Mesenchymal stem cell (in vitro differentiated cells and primary cell): ENCODE measurements around the gene FBP1.

Source experiments
- DNase-seq: peaks from one replicate; pipeline ENCODE4 v3.0.0-alpha.2; 2013
- H2AFZ ChIP-seq: one replicate; pipeline ENCODE4 v1.6.1; 2013; ENCODE audit warnings: low read depth, mild to moderate bottlenecking, control low read depth, inconsistent platforms, low read length, moderate library complexity
- H2AK5ac ChIP-seq: 2 replicates; pipeline ENCODE4 v1.6.1; 2013; ENCODE audit warnings: low read length, moderate library complexity, mild to moderate bottlenecking, inconsistent platforms; ENCODE audit not compliant: severe bottlenecking
- H2BK120ac ChIP-seq: one replicate; pipeline ENCODE4 v1.6.1; 2013; ENCODE audit warnings: low read depth, mild to moderate bottlenecking, inconsistent platforms, low read length, moderate library complexity
- H2BK12ac ChIP-seq, 2 experiments: one replicate each; pipeline ENCODE4 v1.6.1; 2013; ENCODE audit warnings: inconsistent platforms in 2 of 2, low read length in 2 of 2, mild to moderate bottlenecking in 2 of 2, moderate library complexity in 2 of 2, control low read depth in 1 of 2
- H2BK15ac ChIP-seq: one replicate; pipeline ENCODE4 v1.6.1; 2013; ENCODE audit warnings: mild to moderate bottlenecking, low read depth, inconsistent platforms; ENCODE audit not compliant: poor library complexity, severe bottlenecking
- H2BK5ac ChIP-seq: 2 replicates; pipeline ENCODE4 v1.6.1; 2013; ENCODE audit warnings: low read depth, mild to moderate bottlenecking, low read length, control low read depth, inconsistent platforms; ENCODE audit not compliant: poor library complexity, severe bottlenecking
- H3K14ac ChIP-seq, 2 experiments: one replicate each; pipeline ENCODE4 v1.6.1; 2013; ENCODE audit warnings: inconsistent platforms in 2 of 2, low read length in 2 of 2, control low read depth in 1 of 2, mild to moderate bottlenecking in 1 of 2, moderate library complexity in 1 of 2
- H3K18ac ChIP-seq, 2 experiments: one replicate each; pipeline ENCODE4 v1.6.1; 2013; ENCODE audit warnings: inconsistent platforms in 2 of 2, low read length in 2 of 2, control low read depth in 1 of 2, low read depth in 1 of 2, mild to moderate bottlenecking in 1 of 2
- H3K23ac ChIP-seq, 2 experiments: one replicate each; pipeline ENCODE4 v1.6.1; 2013; ENCODE audit warnings: inconsistent platforms in 2 of 2, low read length in 2 of 2, mild to moderate bottlenecking in 2 of 2, moderate library complexity in 2 of 2, control low read depth in 1 of 2
- H3K27ac ChIP-seq: 2 replicates; pipeline ENCODE4 v1.5.1; 2013; ENCODE audit warnings: mild to moderate bottlenecking, moderate library complexity, low read length, control low read depth, inconsistent platforms; ENCODE audit not compliant: poor library complexity, severe bottlenecking
- H3K27me3 ChIP-seq, 2 experiments: 2 replicates each; pipeline versions ENCODE4 v1.6.1 to v1.7.0; 2013; ENCODE audit warnings: low read length in 2 of 2, mild to moderate bottlenecking in 2 of 2, moderate library complexity in 2 of 2, control low read depth in 1 of 2, inconsistent platforms in 1 of 2; ENCODE audit not compliant: control insufficient read depth in 1 of 2, insufficient read depth in 1 of 2
- H3K36me3 ChIP-seq, 2 experiments: 2 replicates each; pipeline versions ENCODE4 v1.6.1 to v1.7.0; 2013; ENCODE audit warnings: low read length in 2 of 2, control low read depth in 1 of 2, inconsistent platforms in 1 of 2, low read depth in 1 of 2, mild to moderate bottlenecking in 1 of 2; ENCODE audit not compliant: insufficient read depth in 2 of 2, control insufficient read depth in 1 of 2
- H3K4ac ChIP-seq, 2 experiments: one replicate each; pipeline ENCODE4 v1.6.1; 2013; ENCODE audit warnings: inconsistent platforms in 2 of 2, low read length in 2 of 2, mild to moderate bottlenecking in 2 of 2, moderate library complexity in 2 of 2, control low read depth in 1 of 2, low read depth in 1 of 2
- H3K4me1 ChIP-seq: 2 replicates; pipeline ENCODE4 v1.6.1; 2013; ENCODE audit warnings: low read depth, low read length, control low read depth; ENCODE audit not compliant: control insufficient read depth, insufficient read depth
- H3K4me2 ChIP-seq: 2 replicates; pipeline ENCODE4 v1.6.1; 2013; ENCODE audit warnings: low read length, mild to moderate bottlenecking, inconsistent platforms; ENCODE audit not compliant: poor library complexity, severe bottlenecking
- H3K4me3 ChIP-seq, 2 experiments: 2 replicates each; pipeline versions ENCODE4 v1.5.1 to v1.7.0; 2013; ENCODE audit warnings: low read length in 2 of 2, mild to moderate bottlenecking in 2 of 2, control low read depth in 1 of 2, low read depth in 1 of 2; ENCODE audit not compliant: insufficient read depth in 1 of 2
- H3K79me1 ChIP-seq: replicated peaks from 2 replicates; pipeline ENCODE4 v1.6.1; 2013; ENCODE audit warnings: mild to moderate bottlenecking, control low read depth, low read length, inconsistent platforms; ENCODE audit not compliant: poor library complexity, severe bottlenecking
- H3K9ac ChIP-seq: 2 replicates; pipeline ENCODE4 v1.7.0; 2013; ENCODE audit warnings: mild to moderate bottlenecking, low read length, moderate library complexity
- H3K9me3 ChIP-seq: 2 replicates; pipeline ENCODE4 v1.7.0; 2013; ENCODE audit warnings: mild to moderate bottlenecking, low read length; ENCODE audit not compliant: control insufficient read depth
- H4K8ac ChIP-seq: one replicate; pipeline ENCODE4 v1.6.1; 2013; ENCODE audit warnings: inconsistent platforms, mild to moderate bottlenecking, low read length, moderate library complexity
- H4K91ac ChIP-seq: one replicate; pipeline ENCODE4 v1.6.1; 2013; ENCODE audit warnings: mild to moderate bottlenecking, low read length, inconsistent platforms
- WGBS: methylation state at CpG from one replicate; pipeline ENCODE4 v1.1.7; 2013; ENCODE audit warnings: mixed read lengths; 5-methylcytosine and 5-hydroxymethylcytosine counted together

FBP1 gene

GRCh38 chr9:94560237-94560636 lies 79.1 kb downstream of the FBP1 start:
- Histone ChIP-seq H4K8ac (no peak overlapping the region), H3K4me3 (no peak overlapping the region), H3K27me3 (peaks cover 5 to 6% of the 10 kb centered on the region in 2 experiments), H2AFZ (no peak overlapping the region), H3K9me3 (no peaks in the 10 kb centered on the region), H3K79me1 (no peaks in the 10 kb centered on the region), H2BK5ac (no peak overlapping the region), H3K4me1 (no peaks in the 10 kb centered on the region), H3K18ac (no peak overlapping the region), H2BK12ac (no peak overlapping the region), H3K4me2 (no peak overlapping the region), H3K4ac (no peak overlapping the region), H2BK15ac (no peak overlapping the region), H3K14ac (no peak overlapping the region), H3K27ac (no peak overlapping the region), H4K91ac (no peak overlapping the region), H3K36me3 (peaks cover 0 to 4% of the 10 kb centered on the region in 2 experiments), H3K23ac (no peak overlapping the region), H2AK5ac (no peak overlapping the region), H2BK120ac (no peak overlapping the region), H3K9ac (no peak overlapping the region)
- no peak for DNase-seq
- 89% methylated on average over 3 of the region's 6 CpGs for WGBS

GRCh38 chr9:94557376-94557775 lies 81.9 kb downstream of the FBP1 start:
- no peak overlapping the region for H2AK5ac ChIP-seq
- H2BK12ac ChIP-seq: no peak overlapping the region
- H3K4me2 ChIP-seq: no peak overlapping the region
- H3K4ac ChIP-seq: no peak overlapping the region
- H2BK120ac ChIP-seq: no peak overlapping the region
- peaks cover 0 to 4% of the 10 kb centered on the region in 2 experiments for H3K36me3 ChIP-seq
- no peak overlapping the region for H2AFZ ChIP-seq
- no peak overlapping the region for H2BK15ac ChIP-seq
- H3K27ac ChIP-seq: no peak overlapping the region
- H3K4me3 ChIP-seq: no peak overlapping the region
- H3K9me3 ChIP-seq: no peaks in the 10 kb centered on the region
- H3K18ac ChIP-seq: no peak overlapping the region
- no peak overlapping the region for H3K14ac ChIP-seq
- no peak overlapping the region for H2BK5ac ChIP-seq
- no peak overlapping the region for H3K23ac ChIP-seq
- 84% methylated on average over 4 of the region's 4 CpGs for WGBS
- no peak overlapping the region for H3K9ac ChIP-seq
- H4K91ac ChIP-seq: no peak overlapping the region
- no peak overlapping the region for H4K8ac ChIP-seq
- peaks cover 14% of the 10 kb centered on the region for H3K4me1 ChIP-seq
- no peaks in the 10 kb centered on the region for H3K27me3 ChIP-seq
- peaks cover 2% of the 10 kb centered on the region for H3K79me1 ChIP-seq
- DNase-seq: no peak

DNA sequence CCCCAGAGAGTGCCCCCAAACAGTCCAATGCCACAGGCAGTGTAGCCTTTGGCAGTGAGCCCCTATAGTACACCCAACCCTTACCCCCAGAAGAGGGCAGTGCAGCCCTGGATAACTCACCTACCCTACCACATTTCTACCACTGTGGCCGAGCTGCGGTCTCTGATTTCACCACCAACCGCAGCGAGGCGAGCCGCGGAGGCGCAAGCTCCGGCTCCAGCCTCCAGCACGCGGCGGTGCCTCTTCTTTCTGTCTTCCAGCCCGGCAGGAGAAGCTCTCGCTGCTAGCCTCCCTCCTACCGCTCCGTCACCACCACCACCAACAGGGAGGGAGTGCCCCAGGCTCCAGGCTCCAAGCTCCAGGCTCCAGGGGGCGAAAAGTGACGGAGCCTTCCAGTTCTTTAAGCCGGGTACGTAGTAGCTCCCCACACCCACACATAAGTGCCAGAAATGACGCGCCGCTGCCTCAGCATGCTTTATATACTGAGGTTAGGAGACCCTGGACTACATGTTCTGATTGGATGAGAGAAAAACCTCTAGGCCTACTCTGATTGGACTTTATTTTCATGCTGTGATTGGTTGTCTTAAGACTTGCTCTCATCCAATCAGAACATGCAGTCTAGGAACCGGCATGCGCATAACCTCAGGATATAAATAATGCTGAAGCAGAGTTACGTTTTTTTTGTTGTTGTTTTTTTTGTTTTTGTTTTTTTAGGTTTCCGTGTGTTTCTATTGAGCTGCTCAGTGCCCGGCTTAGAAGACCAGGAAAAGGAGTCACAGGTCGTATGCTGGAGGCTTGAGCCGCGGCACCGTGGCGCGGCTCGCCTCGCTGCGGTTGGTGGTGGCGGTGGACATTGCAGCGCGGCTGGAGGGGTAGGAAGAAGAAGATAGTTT lies 84.6 kb downstream of the FBP1 start, which contains the start of gene PCAT7:
Gene PCAT7 (plus strand): TSS at position 645 of the 893 bp plus-strand sequence.
- no peak within 1 kb of the TSS for H2BK5ac ChIP-seq
- peaks cover 14% of the 10 kb centered on the region for H3K4me1 ChIP-seq
- peak within 1 kb of the TSS in 1 of 2 experiments; percentile 88 for H3K4ac ChIP-seq
- no peak within 1 kb of the TSS for H4K91ac ChIP-seq
- H3K9me3 ChIP-seq: no peaks in the 10 kb centered on the region
- peaks cover 0 to 4% of the 10 kb centered on the region in 2 experiments for H3K36me3 ChIP-seq
- no peak within 1 kb of the TSS for H2AK5ac ChIP-seq
- peak within 1 kb of the TSS; percentile 62 for H2AFZ ChIP-seq
- no peak within 1 kb of the TSS for H3K9ac ChIP-seq
- H2BK12ac ChIP-seq: no peak within 1 kb of the TSS
- H3K27ac ChIP-seq: peak within 1 kb of the TSS; percentile 64
- H2BK15ac ChIP-seq: peak within 1 kb of the TSS; percentile 86
- peaks cover 2% of the 10 kb centered on the region for H3K79me1 ChIP-seq
- no peak within 1 kb of the TSS for H2BK120ac ChIP-seq
- peak within 1 kb of the TSS in 1 of 2 experiments; percentile 38 for H3K4me3 ChIP-seq
- peak; percentile 98 for DNase-seq
- no peak within 1 kb of the TSS for H3K23ac ChIP-seq
- H3K18ac ChIP-seq: peak within 1 kb of the TSS; percentile 43 to 56
- H4K8ac ChIP-seq: peak within 1 kb of the TSS; percentile 92
- peak within 1 kb of the TSS in 1 of 2 experiments; percentile 78 for H3K14ac ChIP-seq
- peak within 1 kb of the TSS; percentile 60 for H3K4me2 ChIP-seq
- under 1% methylated on average over 33 of the region's 40 CpGs for WGBS
- no peaks in the 10 kb centered on the region for H3K27me3 ChIP-seq

DNA sequence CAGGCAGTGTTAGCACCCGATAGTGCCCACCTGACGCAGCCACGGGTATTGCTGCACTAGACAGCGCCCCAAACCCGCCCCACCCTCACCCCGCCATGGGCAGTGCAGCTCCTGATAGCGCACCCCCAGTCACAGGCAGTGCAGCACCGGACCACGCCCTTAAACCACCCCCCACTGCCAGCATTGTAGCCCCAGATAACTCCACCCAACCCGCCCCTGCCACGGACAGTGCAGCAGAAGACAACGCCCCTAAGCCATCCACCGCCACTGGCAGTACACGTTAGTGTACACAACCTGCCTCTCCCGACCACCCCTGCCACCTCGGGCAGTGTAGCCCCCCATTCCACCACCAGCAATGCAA lies 85.3 kb downstream of the FBP1 start:
- Histone ChIP-seq H3K36me3 (peaks cover 0 to 3% of the 10 kb centered on the region in 2 experiments), H4K91ac (no peak overlapping the region), H2AFZ (peak overlapping the region; percentile 62), H3K4ac (no peak overlapping the region), H2BK120ac (no peak overlapping the region), H3K27ac (no peak overlapping the region), H3K27me3 (no peaks in the 10 kb centered on the region), H3K23ac (no peak overlapping the region), H2BK15ac (peak overlapping the region; percentile 12), H3K18ac (peak overlapping the region; percentile 43 to 56), H4K8ac (no peak overlapping the region), H3K9ac (no peak overlapping the region), H3K4me3 (no peak overlapping the region), H3K4me1 (peaks cover 14% of the 10 kb centered on the region), H2BK5ac (no peak overlapping the region), H2BK12ac (no peak overlapping the region), H3K14ac (peak overlapping the region in 1 of 2 experiments; percentile 78), H3K79me1 (peaks cover 2% of the 10 kb centered on the region), H3K9me3 (no peaks in the 10 kb centered on the region), H3K4me2 (peak overlapping the region; percentile 60), H2AK5ac (no peak overlapping the region)
- WGBS: 31% methylated on average over 16 of the region's 16 CpGs
- DNase-seq: no peak
